ENCODE measurements around the gene DLX6. TPM values are rescaled to one million over a fixed set of nuclear protein-coding genes. Genes with fewer than 3 reads are reported as not detected.
"Not testable (repeated sequence)": the region's sequence is repeated elsewhere in the genome, so short reads cannot be mapped to it uniquely, and the experiment has no call there.

Gene DLX6
- total RNA-seq, 3 donors from 2014 or later = 0.32 TPM; not detected in 2

GRCh38 chr7:97025130-97025499 lies 19.8 kb downstream of the DLX6 start:
- H3K4me1 ChIP-seq (ENCODE audit: low read depth) = peaks cover 3% of the 10 kb centered on the region
- H3K4me3 ChIP-seq = no peak overlapping the region
- ATAC-seq (no peak), DNase-seq (no peak)
- H3K9me3 ChIP-seq = no peaks in the 10 kb centered on the region
- no peak for TF ChIP-seq CTCF (IDR thresholded peaks at IDR 0.05)
- no peaks in the 10 kb centered on the region for H3K36me3 ChIP-seq (ENCODE audit: low read depth)
- intact Hi-C loops (cut with DNase I, micrococcal nuclease) = loop anchor here (5.0 to 10.0 kb wide), 4 partner anchors 948 to 1110 kb away; no protein-coding TSS in a partner anchor

GRCh38 chr7:97025983-97026714 lies 20.8 kb downstream of the DLX6 start:
- Histone ChIP-seq H3K36me3 (ENCODE audit: low read depth) (no peaks in the 10 kb centered on the region), H3K4me1 (ENCODE audit: low read depth) (peaks cover 3% of the 10 kb centered on the region), H3K4me3 (no peak overlapping the region), H3K9me3 (no peaks in the 10 kb centered on the region)
- no peak for TF ChIP-seq CTCF (IDR thresholded peaks at IDR 0.05)
- DNase-seq (peak in 1 of 3 donors; percentile 13), ATAC-seq (peak; percentile 10)
- intact Hi-C loops (cut with DNase I, micrococcal nuclease) = loop anchor here (5.0 to 10.0 kb wide), 4 partner anchors 949 to 1111 kb away; no protein-coding TSS in a partner anchor

- intact Hi-C loops (cut with DNase I, micrococcal nuclease) = loop anchor here (5.0 to 10.0 kb wide), 4 partner anchors 950 to 1112 kb away; no protein-coding TSS in a partner anchor
- peak; percentile 16 for ATAC-seq
- no peaks in the 10 kb centered on the region for H3K9me3 ChIP-seq
- no peaks in the 10 kb centered on the region for H3K36me3 ChIP-seq (ENCODE audit: low read depth)
- peak in 1 of 3 donors; percentile 5 for DNase-seq
- TF ChIP-seq CTCF (IDR thresholded peaks at IDR 0.05) = no peak
- H3K4me1 ChIP-seq (ENCODE audit: low read depth) = peaks cover 3% of the 10 kb centered on the region
- no peak overlapping the region for H3K4me3 ChIP-seq
Measured at GRCh38 chr7:97026715-97027426, 21.5 kb downstream of the DLX6 start.

GRCh38 chr7:97027427-97028234 lies 22.3 kb downstream of the DLX6 start:
- peak; percentile 58 for TF ChIP-seq CTCF (IDR thresholded peaks at IDR 0.05)
- intact Hi-C loops (cut with DNase I, micrococcal nuclease) = loop anchor here (5.0 to 10.0 kb wide), 4 partner anchors 950 to 1113 kb away; no protein-coding TSS in a partner anchor
- Histone ChIP-seq H3K4me1 (ENCODE audit: low read depth) (peaks cover 3% of the 10 kb centered on the region), H3K9me3 (no peaks in the 10 kb centered on the region), H3K36me3 (ENCODE audit: low read depth) (no peaks in the 10 kb centered on the region), H3K4me3 (no peak overlapping the region)
- peak; percentile 87 for ATAC-seq
- DNase-seq = peak in 2 of 3 donors; percentile 76

- ATAC-seq; H3K4me3 ChIP-seq; DNase-seq; H3K9me3 ChIP-seq; intact Hi-C loops (cut with DNase I, micrococcal nuclease); H3K36me3 ChIP-seq (ENCODE audit: low read depth); H3K4me1 ChIP-seq (ENCODE audit: low read depth): not testable (repeated sequence)
Measured at GRCh38 chr7:97034213-97034852, 29.0 kb downstream of the DLX6 start.
